ENCODE measurements around the gene GOSR1. TPM values are rescaled to one million over a fixed set of nuclear protein-coding genes. Genes with fewer than 3 reads are reported as not detected.
A peak's percentile ranks its signal among the peaks of the same experiment; 100 is the strongest.
"Not testable (repeated sequence)": the region's sequence is repeated elsewhere in the genome, so short reads cannot be mapped to it uniquely, and the experiment has no call there.

Gene GOSR1
- 10 to 100 TPM; 46.8 to 58.5 TPM for total RNA-seq
- long read RNA-seq, full-length matches to known transcripts, result 22 of 49 reads
- long read RNA-seq, partial matches to known transcripts, result 1 of 49 reads
- long read RNA-seq, other reads (novel, unspliced or antisense), result 26 of 49 reads

DNA sequence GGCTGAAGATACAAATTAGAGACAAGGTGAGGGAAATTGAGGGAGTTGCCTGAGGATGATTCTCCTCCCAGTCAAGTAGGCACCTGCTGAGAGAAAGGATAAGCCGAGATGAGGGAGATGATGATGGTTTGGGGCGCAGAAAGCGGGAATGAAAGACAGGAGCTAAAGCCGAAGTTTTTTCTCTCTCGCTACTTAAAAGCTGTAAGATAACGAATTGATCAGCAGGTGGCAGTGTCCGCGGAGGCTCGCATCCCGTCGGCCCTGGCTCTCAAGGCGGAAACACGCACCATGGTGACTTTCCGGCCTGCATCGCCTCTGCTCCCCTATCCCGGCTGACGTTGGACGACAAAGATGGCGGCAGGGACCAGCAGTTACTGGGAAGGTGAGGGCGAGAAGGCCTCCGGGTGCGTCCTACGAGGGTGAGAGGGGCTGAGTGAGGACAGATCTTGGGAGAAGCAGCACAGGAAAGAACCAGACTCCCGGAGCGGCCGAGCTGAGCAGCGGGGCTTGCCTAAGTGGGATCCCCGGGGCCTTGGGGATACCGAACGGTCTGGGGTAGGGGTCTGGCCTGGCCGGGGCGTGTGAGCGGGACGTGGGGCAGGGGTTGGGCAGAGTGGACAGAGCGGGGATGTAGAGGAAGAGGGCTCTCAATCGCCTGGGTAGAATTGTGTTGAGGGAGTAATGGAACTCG, at the start of gene GOSR1:
Gene GOSR1, plus strand, starts transcription at position 326 of the 691 bp plus-strand sequence. Its CDS starts 26 bp downstream, at position 352.
- intact Hi-C loops (cut with DNase I, micrococcal nuclease), result no loop called here
- ATAC-seq (peak; percentile 100), DNase-seq (peak; percentile 93)

DNA sequence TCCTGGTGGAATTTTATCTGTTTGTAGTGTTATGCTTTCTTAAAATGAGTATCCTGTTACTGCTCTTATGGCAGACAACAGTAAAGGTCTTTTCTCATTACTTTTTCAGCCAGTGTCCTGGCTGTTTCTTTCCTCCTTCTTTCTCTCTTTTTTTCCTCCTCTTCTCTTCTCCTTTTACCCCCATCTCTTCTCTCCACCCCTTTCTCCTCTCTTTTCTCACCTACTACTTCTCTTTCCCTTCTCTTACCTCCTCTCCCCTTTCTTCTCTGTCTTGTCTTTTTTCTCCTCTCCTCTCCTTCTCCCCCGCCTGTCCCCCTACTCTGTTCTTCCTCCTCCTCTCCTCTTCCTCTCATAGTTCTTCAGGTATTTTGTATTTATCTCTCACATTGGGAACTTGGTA, 49.6 kb upstream of the GOSR1 start:
- intact Hi-C loops (cut with DNase I, micrococcal nuclease), result no loop called here
- ATAC-seq (no peak), DNase-seq (no peak)

GRCh38 chr17:30429155-30429554, 48.1 kb upstream of the GOSR1 start:
- no peak for DNase-seq
- intact Hi-C loops (cut with DNase I, micrococcal nuclease), result no loop called here
- ATAC-seq, result no peak

- intact Hi-C loops (cut with DNase I, micrococcal nuclease), result no loop called here
- no peak for DNase-seq
- ATAC-seq, result no peak
Observed at GRCh38 chr17:30433514-30433913, 43.7 kb upstream of the GOSR1 start.

DNA sequence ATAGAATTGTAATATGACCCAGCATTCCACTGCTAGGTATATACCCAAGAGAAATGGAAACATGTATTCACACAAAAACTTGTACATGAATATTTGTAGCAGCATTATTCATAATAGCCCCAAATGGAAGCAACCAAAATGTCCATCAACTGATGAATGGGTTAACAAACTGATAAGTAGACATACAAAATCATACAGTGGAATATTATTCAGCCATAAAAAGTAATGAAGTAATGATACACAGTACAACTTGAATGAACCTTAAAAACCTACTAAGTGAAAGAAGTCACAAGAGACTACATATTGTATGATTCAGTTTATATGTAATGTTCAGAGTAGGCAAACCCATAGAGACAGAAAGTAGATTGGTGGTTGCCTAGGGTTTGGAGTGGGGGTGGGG, 40.5 kb upstream of the GOSR1 start:
- intact Hi-C loops (cut with DNase I, micrococcal nuclease), result no loop called here

GRCh38 chr17:30443721-30444120, 33.5 kb upstream of the GOSR1 start:
- ATAC-seq, result no peak
- intact Hi-C loops (cut with DNase I, micrococcal nuclease), result no loop called here
- no peak for DNase-seq

More for the DNA sequence above, 40.5 kb upstream of the GOSR1 start:
- DNase-seq (no peak), ATAC-seq (no peak)

GRCh38 chr17:30446640-30447039, 30.6 kb upstream of the GOSR1 start:
- DNase-seq; intact Hi-C loops (cut with DNase I, micrococcal nuclease); ATAC-seq: not testable (repeated sequence)

DNA sequence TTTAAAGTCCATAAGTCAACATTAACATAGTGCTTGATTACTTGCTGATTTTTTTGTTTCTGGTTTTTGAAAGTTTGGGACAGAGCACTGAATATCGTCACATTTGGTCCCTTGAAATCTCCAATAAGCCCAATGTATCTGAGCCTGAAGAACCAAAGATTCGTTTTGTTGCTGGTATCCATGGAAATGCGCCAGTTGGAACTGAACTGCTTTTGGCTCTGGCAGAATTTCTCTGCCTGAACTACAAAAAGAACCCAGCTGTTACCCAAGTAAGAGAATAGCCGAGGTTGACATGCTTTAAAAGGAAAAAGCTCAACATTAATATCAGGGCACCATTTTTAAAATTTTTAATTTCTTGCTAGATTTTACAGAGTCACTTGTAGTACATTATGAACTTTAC, 27.7 kb upstream of the GOSR1 start:
- no peak for DNase-seq
- ATAC-seq, result no peak
- intact Hi-C loops (cut with DNase I, micrococcal nuclease), result no loop called here

- intact Hi-C loops (cut with DNase I, micrococcal nuclease), result no loop called here
- DNase-seq (no peak), ATAC-seq (no peak)
Observed at GRCh38 chr17:30450125-30451027, 26.8 kb upstream of the GOSR1 start.

DNA sequence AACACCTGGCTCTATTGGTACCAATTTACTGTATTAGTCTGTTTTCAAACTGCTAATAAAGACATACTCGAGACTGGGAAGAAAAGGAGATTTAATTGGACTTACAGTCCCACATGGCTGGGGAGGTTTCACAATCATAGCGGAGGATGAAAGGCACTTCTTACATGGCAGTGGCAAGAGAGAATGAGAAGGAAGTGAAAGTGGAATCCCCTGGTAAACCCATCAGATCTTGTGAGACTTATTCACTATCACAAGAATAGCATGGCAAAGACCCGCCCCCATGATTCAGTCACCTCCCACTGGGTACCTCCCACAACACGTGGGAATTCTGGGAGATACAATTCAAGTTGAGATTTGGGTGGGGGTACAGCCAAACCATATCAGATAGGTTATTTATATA, 22.6 kb upstream of the GOSR1 start:
- intact Hi-C loops (cut with DNase I, micrococcal nuclease), result no loop called here
- no peak for ATAC-seq
- DNase-seq, result no peak

- intact Hi-C loops (cut with DNase I, micrococcal nuclease), result no loop called here
- no peak for DNase-seq
- ATAC-seq, result no peak
Observed at GRCh38 chr17:30458371-30458770, 18.8 kb upstream of the GOSR1 start.

GRCh38 chr17:30458797-30459413, 18.3 kb upstream of the GOSR1 start:
- intact Hi-C loops (cut with DNase I, micrococcal nuclease); ATAC-seq; DNase-seq: not testable (repeated sequence)

DNA sequence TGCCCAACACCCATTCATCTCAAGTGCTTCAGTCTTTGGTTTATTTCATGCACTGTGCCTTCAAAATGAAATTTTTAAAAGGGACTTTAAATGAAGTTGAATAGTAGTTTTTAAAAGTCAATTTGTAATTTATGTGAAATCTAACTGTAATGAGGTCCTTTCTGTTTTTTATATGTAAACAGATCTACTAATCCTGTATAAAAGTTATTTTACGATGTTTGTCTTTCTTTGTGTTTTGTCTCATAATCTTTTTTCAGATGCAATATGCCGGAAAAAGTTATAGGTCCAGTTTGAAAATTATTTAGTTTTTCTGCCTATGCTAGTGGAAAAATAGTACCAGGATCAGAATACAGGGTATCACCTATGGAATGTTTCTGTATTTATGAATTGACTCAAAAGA, 8.7 kb upstream of the GOSR1 start:
- intact Hi-C loops (cut with DNase I, micrococcal nuclease), result no loop called here
- DNase-seq (no peak), ATAC-seq (no peak)

DNA sequence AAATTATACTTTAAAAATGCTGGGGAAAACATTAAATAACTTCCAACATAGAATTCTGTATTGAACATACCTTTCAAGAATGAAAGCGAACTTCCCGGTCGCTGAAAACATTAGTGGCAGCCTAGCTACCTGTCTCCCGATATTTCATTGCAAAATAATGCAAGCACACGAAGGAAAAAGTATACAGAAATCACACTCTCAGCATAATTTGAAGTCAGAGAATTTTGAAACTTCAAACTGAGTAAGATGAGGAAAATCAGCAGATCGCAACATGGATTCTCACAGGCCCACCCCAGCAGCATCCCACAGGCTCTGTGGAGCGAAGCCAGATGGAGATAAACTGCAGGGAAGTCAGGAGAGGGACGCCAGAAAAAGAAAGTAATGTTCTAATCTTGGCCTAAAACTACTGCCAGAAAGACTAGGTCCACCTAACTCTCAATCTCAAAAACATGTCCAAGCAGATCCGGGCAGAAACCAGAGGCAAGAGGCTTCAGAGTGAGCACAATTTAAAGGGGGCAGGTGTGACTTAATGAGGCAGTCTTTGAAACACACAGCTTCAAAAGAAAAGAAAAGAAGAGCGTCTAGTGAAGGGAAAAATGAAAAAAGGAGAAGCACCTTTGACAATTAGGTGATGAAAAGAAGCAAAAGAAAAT, 4.8 kb upstream of the GOSR1 start:
- intact Hi-C loops (cut with DNase I, micrococcal nuclease), result no loop called here
- no peak for DNase-seq

DNA sequence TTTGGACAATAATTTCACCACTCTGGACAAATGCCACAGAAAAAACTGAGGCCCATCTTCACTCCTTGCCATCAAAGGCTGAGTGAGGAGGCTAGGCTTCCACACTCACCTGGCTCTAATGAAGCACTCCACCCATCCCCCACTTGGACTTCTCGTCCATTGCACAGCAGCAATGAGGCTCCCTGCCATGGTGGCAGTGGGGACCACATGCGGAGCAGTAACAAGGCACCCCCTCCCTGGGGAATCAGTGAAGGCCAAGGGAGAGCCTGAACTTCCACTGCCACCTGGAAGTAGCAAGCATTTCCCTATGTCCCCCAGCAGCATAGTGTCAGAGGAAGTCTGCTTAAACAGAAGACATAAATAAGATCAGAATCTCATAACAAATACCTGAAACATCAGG, 2.0 kb upstream of the GOSR1 start:
- DNase-seq, result no peak
- intact Hi-C loops (cut with DNase I, micrococcal nuclease), result no loop called here
- no peak for ATAC-seq

More for the DNA sequence above, 4.8 kb upstream of the GOSR1 start:
- no peak for ATAC-seq

GRCh38 chr17:30476726-30477082, 504 bp upstream of the GOSR1 start:
- ATAC-seq (peak; percentile 7), DNase-seq (peak in 1 of 2 donors; percentile 10)
- intact Hi-C loops (cut with DNase I, micrococcal nuclease), result no loop called here

- DNase-seq (no peak), ATAC-seq (peak; percentile 36)
- intact Hi-C loops (cut with DNase I, micrococcal nuclease), result no loop called here
Observed at GRCh38 chr17:30477774-30478115, 537 bp downstream of the GOSR1 start.

GRCh38 chr17:30482555-30482954, 5.3 kb downstream of the GOSR1 start:
- intact Hi-C loops (cut with DNase I, micrococcal nuclease), result no loop called here
- ATAC-seq (no peak), DNase-seq (no peak)

GRCh38 chr17:30483159-30483558, 6.0 kb downstream of the GOSR1 start:
- ATAC-seq (no peak), DNase-seq (no peak)
- intact Hi-C loops (cut with DNase I, micrococcal nuclease), result no loop called here
